ENCODE data around the gene DCDC1. TPM values are rescaled to one million over a fixed set of nuclear protein-coding genes. Genes with fewer than 3 reads are reported as not detected.

Gene DCDC1
- polyA plus RNA-seq, 3 donors = 0.03 TPM; not detected in 2

GRCh38 chr11:31106326-31106725, 263.2 kb downstream of the DCDC1 start:
- Histone ChIP-seq H3K9ac (ENCODE audit: insufficient read depth, low read length, poor library complexity, severe bottlenecking) (no peak overlapping the region), H4K20me1 (ENCODE audit: insufficient read depth, low read length) (no peaks in the 10 kb centered on the region), H3K4me1 (ENCODE audit: control insufficient read depth in 1 of 2, insufficient read depth in 2 of 2, low read length in 2 of 2) (no peaks in the 10 kb centered on the region), H3K36me3 (replicated peaks in 1 of 2; ENCODE audit: control insufficient read depth in 1 of 2, insufficient read depth in 2 of 2, low read length in 2 of 2) (no peaks in the 10 kb centered on the region), H3K4me2 (replicated peaks; ENCODE audit: extremely low read depth, low read length, poor library complexity, severe bottlenecking) (no peak overlapping the region), H3K9me3 (replicated peaks in 1 of 2; ENCODE audit: control insufficient read depth in 1 of 2, insufficient read depth in 1 of 2, low read length in 2 of 2) (no peaks in the 10 kb centered on the region), H3K27me3 (ENCODE audit: control insufficient read depth in 2 of 2, insufficient read depth in 2 of 2, low read length in 2 of 2) (no peaks in the 10 kb centered on the region), H2AFZ (ENCODE audit: insufficient read depth, low read depth, low read length, poor library complexity, severe bottlenecking) (no peak overlapping the region), H3K79me2 (ENCODE audit: insufficient read depth, low read length) (no peaks in the 10 kb centered on the region), H3K27ac (ENCODE audit: low read depth in 1 of 2, low read length in 2 of 2) (no peak overlapping the region), H3K4me3 (replicated peaks in 1 of 3; ENCODE audit: low read depth in 2 of 3, low read length in 3 of 3) (no peak overlapping the region)
- no peaks in the 10 kb centered on the region for H3K36me3 Mint-ChIP-seq
- intact Hi-C loops (cut with micrococcal nuclease) = no loop called here
- TF ChIP-seq, protein P1, sequence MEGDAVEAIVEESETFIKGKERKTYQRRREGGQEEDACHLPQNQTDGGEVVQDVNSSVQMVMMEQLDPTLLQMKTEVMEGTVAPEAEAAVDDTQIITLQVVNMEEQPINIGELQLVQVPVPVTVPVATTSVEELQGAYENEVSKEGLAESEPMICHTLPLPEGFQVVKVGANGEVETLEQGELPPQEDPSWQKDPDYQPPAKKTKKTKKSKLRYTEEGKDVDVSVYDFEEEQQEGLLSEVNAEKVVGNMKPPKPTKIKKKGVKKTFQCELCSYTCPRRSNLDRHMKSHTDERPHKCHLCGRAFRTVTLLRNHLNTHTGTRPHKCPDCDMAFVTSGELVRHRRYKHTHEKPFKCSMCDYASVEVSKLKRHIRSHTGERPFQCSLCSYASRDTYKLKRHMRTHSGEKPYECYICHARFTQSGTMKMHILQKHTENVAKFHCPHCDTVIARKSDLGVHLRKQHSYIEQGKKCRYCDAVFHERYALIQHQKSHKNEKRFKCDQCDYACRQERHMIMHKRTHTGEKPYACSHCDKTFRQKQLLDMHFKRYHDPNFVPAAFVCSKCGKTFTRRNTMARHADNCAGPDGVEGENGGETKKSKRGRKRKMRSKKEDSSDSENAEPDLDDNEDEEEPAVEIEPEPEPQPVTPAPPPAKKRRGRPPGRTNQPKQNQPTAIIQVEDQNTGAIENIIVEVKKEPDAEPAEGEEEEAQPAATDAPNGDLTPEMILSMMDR (IDR thresholded peaks at IDR 0.05) = no peak
- H3K4me3 Mint-ChIP-seq = no peak overlapping the region
- peaks cover 0 to 1% (median 0%) of the 10 kb centered on the region in 3 donors for H3K27me3 Mint-ChIP-seq (ENCODE audit: low read depth in 3 of 3)
- DNase-seq = no peak
- peaks cover 0 to 2% (median 0%) of the 10 kb centered on the region in 7 donors for H3K9me3 Mint-ChIP-seq
- no peak overlapping the region for H3K27ac Mint-ChIP-seq
- H3K4me1 Mint-ChIP-seq = no peaks in the 10 kb centered on the region
- 83% methylated on average over 1 of the region's 3 CpGs for WGBS (ENCODE audit: insufficient coverage)

DNA sequence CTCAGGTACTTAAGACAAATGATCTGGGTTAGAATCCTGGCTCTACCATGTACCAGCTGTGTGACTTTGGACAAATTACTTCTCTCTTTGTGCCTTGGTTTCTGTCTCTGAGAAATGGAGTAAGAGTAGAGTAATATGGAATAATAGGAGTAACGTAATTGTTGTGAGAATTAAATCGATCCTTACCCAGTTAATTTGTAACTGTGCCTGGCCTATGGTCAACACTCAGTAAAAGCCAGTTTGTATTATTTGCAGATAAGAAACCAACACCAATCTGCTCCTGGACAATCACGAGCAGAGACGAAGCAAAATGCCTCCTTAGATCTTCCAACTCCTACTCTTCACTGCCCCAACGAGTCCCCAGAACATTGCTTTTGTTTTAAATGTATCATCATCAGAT, 266.7 kb downstream of the DCDC1 start:
- TF ChIP-seq, protein P1 (IDR thresholded peaks at IDR 0.05) = no peak
- WGBS (ENCODE audit: insufficient coverage) = 90% methylated on average over 2 of the region's 5 CpGs
- Histone ChIP-seq H3K27ac (ENCODE audit: low read depth in 1 of 2, low read length in 2 of 2) (no peak overlapping the region), H3K79me2 (ENCODE audit: insufficient read depth, low read length) (no peaks in the 10 kb centered on the region), H3K4me2 (replicated peaks; ENCODE audit: extremely low read depth, low read length, poor library complexity, severe bottlenecking) (no peak overlapping the region), H3K9me3 (replicated peaks in 1 of 2; ENCODE audit: control insufficient read depth in 1 of 2, insufficient read depth in 1 of 2, low read length in 2 of 2) (no peaks in the 10 kb centered on the region), H2AFZ (ENCODE audit: insufficient read depth, low read depth, low read length, poor library complexity, severe bottlenecking) (no peak overlapping the region), H3K27me3 (ENCODE audit: control insufficient read depth in 2 of 2, insufficient read depth in 2 of 2, low read length in 2 of 2) (no peaks in the 10 kb centered on the region), H3K4me1 (ENCODE audit: control insufficient read depth in 1 of 2, insufficient read depth in 2 of 2, low read length in 2 of 2) (no peaks in the 10 kb centered on the region), H3K36me3 (replicated peaks in 1 of 2; ENCODE audit: control insufficient read depth in 1 of 2, insufficient read depth in 2 of 2, low read length in 2 of 2) (no peaks in the 10 kb centered on the region), H3K4me3 (replicated peaks in 1 of 3; ENCODE audit: low read depth in 2 of 3, low read length in 3 of 3) (no peak overlapping the region), H4K20me1 (ENCODE audit: insufficient read depth, low read length) (no peaks in the 10 kb centered on the region), H3K9ac (ENCODE audit: insufficient read depth, low read length, poor library complexity, severe bottlenecking) (no peak overlapping the region)
- Mint-ChIP-seq H3K27ac (no peak overlapping the region), H3K27me3 (ENCODE audit: low read depth in 3 of 3) (peaks cover 0 to 2% (median 1%) of the 10 kb centered on the region in 3 donors), H3K36me3 (no peaks in the 10 kb centered on the region), H3K9me3 (peaks cover 0 to 2% (median 0%) of the 10 kb centered on the region in 7 donors), H3K4me3 (no peak overlapping the region), H3K4me1 (no peaks in the 10 kb centered on the region)
- no peak for DNase-seq
- intact Hi-C loops (cut with micrococcal nuclease) = no loop called here

All from CD14-positive monocyte (primary cell).